BJ (cell line): ENCODE data around the gene MRPL21. TPM values are rescaled to one million over a fixed set of nuclear protein-coding genes. Genes with fewer than 3 reads are reported as not detected.

ENCODE experiments used
- CTCF ChIA-PET: fragments of 350-600 bp; formaldehyde crosslinking; extraction: SDS; loops from one replicate; lab custom pipeline; 2021; ENCODE audit warnings: antibody characterized with exemption, inconsistent platforms; lab: Yijun Ruan, JAX
- POLR2A ChIA-PET: fragments of 300-600 bp; sonication (Branson Sonifier 250); formaldehyde crosslinking; extraction: SDS; loops from one replicate; lab custom pipeline; 2021; ENCODE audit warnings: antibody characterized with exemption; lab: Charles Lee
- DNase-seq: peaks from one replicate; pipeline ENCODE4 v3.0.0-alpha.2; 2011; ENCODE audit warnings: low read depth
- H3K27me3 ChIP-seq: 2 replicates; pipeline ENCODE4 v1.6.0; 2011; ENCODE audit warnings: low read length; ENCODE audit not compliant: control insufficient read depth, insufficient read depth
- H3K36me3 ChIP-seq: 2 replicates; pipeline ENCODE4 v1.5.1; 2011; ENCODE audit warnings: low read length; ENCODE audit not compliant: control insufficient read depth, insufficient read depth
- H3K4me3 ChIP-seq: 2 replicates; pipeline ENCODE4 v1.5.1; 2011; ENCODE audit warnings: low read depth, mild to moderate bottlenecking, control low read depth, low read length
- CTCF ChIP-seq: IDR thresholded peaks from 2 replicates; pipeline ENCODE4 v1.5.1; 2011; ENCODE audit warnings: low read depth, mild to moderate bottlenecking, control low read depth, inconsistent platforms, low read length, moderate library complexity; ENCODE audit not compliant: insufficient read depth
- polyA plus RNA-seq: library from polyadenylated mRNA; depleted of rRNA; stranded (reverse); fragments of >200 nt; gene quantifications from 2 replicates; pipeline ENCODE4 v1.2.3, GENCODE V29; 2011

Gene MRPL21
- polyA plus RNA-seq, 1 experiment, result 57.2 TPM

GRCh38 chr11:68852628-68853027, 51.0 kb downstream of the MRPL21 start:
- CTCF ChIA-PET, result no interaction called here

GRCh38 chr11:68848429-68848828, 55.2 kb downstream of the MRPL21 start:
- Histone ChIP-seq H3K36me3 (no peaks in the 10 kb centered on the region), H3K27me3 (peaks cover 12% of the 10 kb centered on the region), H3K4me3 (no peak overlapping the region)
- POLR2A ChIA-PET, result no interaction called here
- no peak for DNase-seq
- CTCF ChIA-PET, result no interaction called here
- no peak for TF ChIP-seq CTCF

More at GRCh38 chr11:68852628-68853027, 51.0 kb downstream of the MRPL21 start:
- POLR2A ChIA-PET, result no interaction called here
- Histone ChIP-seq H3K4me3 (no peak overlapping the region), H3K36me3 (no peaks in the 10 kb centered on the region), H3K27me3 (peaks cover 12% of the 10 kb centered on the region)
- no peak for DNase-seq
- TF ChIP-seq CTCF, result no peak

GRCh38 chr11:68847395-68847794, 56.2 kb downstream of the MRPL21 start:
- Histone ChIP-seq H3K36me3 (no peaks in the 10 kb centered on the region), H3K27me3 (peaks cover 9% of the 10 kb centered on the region), H3K4me3 (no peak overlapping the region)
- POLR2A ChIA-PET, result no interaction called here
- TF ChIP-seq CTCF, result no peak
- CTCF ChIA-PET, result no interaction called here
- no peak for DNase-seq

GRCh38 chr11:68845351-68846002, 58.2 kb downstream of the MRPL21 start:
- POLR2A ChIA-PET, result no interaction called here
- DNase-seq, result no peak

GRCh38 chr11:68844801-68845200, 58.8 kb downstream of the MRPL21 start:
- Histone ChIP-seq H3K27me3 (peaks cover 9% of the 10 kb centered on the region), H3K36me3 (no peaks in the 10 kb centered on the region), H3K4me3 (no peak overlapping the region)
- TF ChIP-seq CTCF, result no peak
- CTCF ChIA-PET, result interaction anchor here (1.4 kb wide), 1 partner anchor 10 kb away, joined by 3 read pairs; no protein-coding TSS in a partner anchor
- DNase-seq, result no peak
- POLR2A ChIA-PET, result no interaction called here

More at GRCh38 chr11:68845351-68846002, 58.2 kb downstream of the MRPL21 start:
- CTCF ChIA-PET, result no interaction called here
- no peak for TF ChIP-seq CTCF
- Histone ChIP-seq H3K36me3 (no peaks in the 10 kb centered on the region), H3K27me3 (peaks cover 9% of the 10 kb centered on the region), H3K4me3 (no peak overlapping the region)
